ENCODE results near the gene PLSCR2. TPM values are rescaled to one million over a fixed set of nuclear protein-coding genes. Genes with fewer than 3 reads are reported as not detected.

PLSCR2 gene
- total and polyA plus RNA-seq, 2 of the 8 experiments (the other 6 are each of a cell fraction or from before 2014, with no cell fraction given) = not detected

DNA sequence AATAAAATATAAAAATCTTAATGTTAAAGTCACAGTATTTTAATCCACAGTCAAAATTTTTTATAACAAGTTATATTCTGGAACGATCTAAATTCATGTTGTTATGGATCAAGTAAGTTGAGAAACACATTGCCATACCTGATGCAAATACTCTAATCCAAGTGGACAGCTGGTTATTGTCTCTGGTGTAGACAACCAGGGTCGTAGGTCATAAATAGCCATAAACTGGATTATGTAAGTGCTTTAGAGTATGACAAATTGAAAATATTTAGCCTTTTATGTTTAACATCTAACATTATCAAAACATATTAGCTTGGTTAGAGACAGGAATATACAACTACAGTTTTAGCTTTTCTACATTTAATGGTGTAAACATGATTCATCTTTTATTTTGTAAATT lies 53.0 kb downstream of the PLSCR2 start:
- POLR2A ChIA-PET (ENCODE audit: partially characterized antibody) = no interaction called here
- Histone ChIP-seq H2BK120ac (replicated peaks; ENCODE audit: low read depth, low read length) (no peak overlapping the region), H4K5ac (ENCODE audit: insufficient read length, low read depth, low read length) (no peak overlapping the region), H3K9ac (replicated peaks in 1 of 4; ENCODE audit: extremely low read depth in 1 of 4, low read depth in 3 of 4, low read length in 3 of 4) (no peak overlapping the region), H4K91ac (replicated peaks; ENCODE audit: insufficient read length, low read length) (no peak overlapping the region), H3K23ac (ENCODE audit: insufficient read length) (no peak overlapping the region), H3K4me1 (replicated peaks in 1 of 4; ENCODE audit: control insufficient read depth in 3 of 4, insufficient read depth in 4 of 4, low read length in 3 of 4) (no peaks in the 10 kb centered on the region), H3K9me3 (ENCODE audit: insufficient read depth in 2 of 2, low read depth in 1 of 2, low read length in 1 of 2) (no peaks in the 10 kb centered on the region), H2BK5ac (ENCODE audit: low read depth, low read length) (no peak overlapping the region), H2BK12ac (ENCODE audit: low read depth, low read length) (no peak overlapping the region), H3K27ac (ENCODE audit: low read depth, low read length) (no peak overlapping the region), H3K56ac (replicated peaks; ENCODE audit: insufficient read length, low read depth, low read length) (no peak overlapping the region), H3K79me1 (ENCODE audit: low read depth, low read length) (no peaks in the 10 kb centered on the region), H2AK5ac (ENCODE audit: low read depth, low read length) (no peak overlapping the region), H3K18ac (ENCODE audit: extremely low read depth, low read length) (no peak overlapping the region), H4K8ac (ENCODE audit: extremely low read depth, insufficient read depth, low read length) (no peak overlapping the region), H3K4ac (replicated peaks; ENCODE audit: insufficient read length, low read depth, low read length) (no peak overlapping the region), H2BK20ac (ENCODE audit: low read length) (no peak overlapping the region), H3K4me3 (ENCODE audit: extremely low read depth in 1 of 4, insufficient read depth in 2 of 4, low read depth in 3 of 4, low read length in 4 of 4) (no peak overlapping the region), H3K14ac (ENCODE audit: insufficient read length) (no peak overlapping the region), H3K36me3 (ENCODE audit: control insufficient read depth in 2 of 4, insufficient read depth in 4 of 4, low read length in 3 of 4) (no peaks in the 10 kb centered on the region), H3K27me3 (replicated peaks in 1 of 4; ENCODE audit: control insufficient read depth in 3 of 4, extremely low read depth in 1 of 4, insufficient read depth in 3 of 4, low read length in 3 of 4) (peaks cover 0 to 1% (median 0%) of the 10 kb centered on the region in 4 experiments; a peak in 1 of 7 replicates), H4K20me1 (replicated peaks in 1 of 2; ENCODE audit: control insufficient read depth in 1 of 2, insufficient read depth in 2 of 2, low read length in 2 of 2) (no peaks in the 10 kb centered on the region), H2BK15ac (ENCODE audit: low read length) (no peak overlapping the region), H2AFZ (ENCODE audit: low read length) (no peak overlapping the region), H3K4me2 (ENCODE audit: insufficient read depth in 1 of 2, low read depth in 2 of 2, low read length in 2 of 2) (no peak overlapping the region), H3K23me2 (ENCODE audit: low read depth, low read length) (no peaks in the 10 kb centered on the region), H3K79me2 (ENCODE audit: control insufficient read depth in 1 of 2, insufficient read depth in 2 of 2, low read length in 2 of 2) (no peaks in the 10 kb centered on the region)
- DNase-seq (ENCODE audit: low read depth in 1 of 2, low spot score in 2 of 2) (no peak), FAIRE-seq (no peak)
- 98% methylated on average over 2 of the region's 2 CpGs; no CpG with 5 or more reads in 1 of the 2 experiments for WGBS, 2 experiments (ENCODE audit: extremely low coverage in 1 of 2, insufficient coverage in 1 of 2, insufficient read length in 1 of 2, insufficient replicate concordance in 2 of 2, low coverage in 1 of 2, low lambda C conversion rate in 2 of 2, missing lambda C conversion rate in 1 of 2)
- TF ChIP-seq EZH2 (IDR thresholded peaks at IDR 0.05; ENCODE audit: low read depth, low read length, severe bottlenecking) (no peak), CBX8 (IDR thresholded peaks at IDR 0.05; ENCODE audit: borderline replicate concordance, low read depth, low read length) (no peak), ASH2L (IDR thresholded peaks at IDR 0.05; ENCODE audit: low read length) (no peak), JUN (IDR thresholded peaks at IDR 0.05; ENCODE audit: low read depth, low read length) (no peak), HDAC2 (IDR thresholded peaks at IDR 0.05; ENCODE audit: borderline replicate concordance in 1 of 2, low read depth in 2 of 2, low read length in 2 of 2) (no peak), SUZ12 (IDR thresholded peaks at IDR 0.05; ENCODE audit: low read length) (no peak), GABPA (IDR thresholded peaks at IDR 0.05; ENCODE audit: borderline replicate concordance, insufficient read depth, low read length) (no peak), PHF8 (conservative IDR thresholded peaks at IDR 0.05; ENCODE audit: low read depth, low read length) (no peak), TBP (IDR thresholded peaks at IDR 0.05; ENCODE audit: low read depth, low read length) (no peak), TAF1 (IDR thresholded peaks at IDR 0.05; ENCODE audit: low read depth, low read length) (no peak), EP300 (IDR thresholded peaks at IDR 0.05; ENCODE audit: borderline replicate concordance in 1 of 2, low read depth in 2 of 2, low read length in 2 of 2) (no peak)
- TF ChIP-seq, protein P1, sequence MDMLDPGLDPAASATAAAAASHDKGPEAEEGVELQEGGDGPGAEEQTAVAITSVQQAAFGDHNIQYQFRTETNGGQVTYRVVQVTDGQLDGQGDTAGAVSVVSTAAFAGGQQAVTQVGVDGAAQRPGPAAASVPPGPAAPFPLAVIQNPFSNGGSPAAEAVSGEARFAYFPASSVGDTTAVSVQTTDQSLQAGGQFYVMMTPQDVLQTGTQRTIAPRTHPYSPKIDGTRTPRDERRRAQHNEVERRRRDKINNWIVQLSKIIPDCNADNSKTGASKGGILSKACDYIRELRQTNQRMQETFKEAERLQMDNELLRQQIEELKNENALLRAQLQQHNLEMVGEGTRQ (IDR thresholded peaks at IDR 0.05; ENCODE audit: low read length) = no peak
- CTCF ChIA-PET (ENCODE audit: partially characterized antibody) = no interaction called here
